HG03432 (cell line): ENCODE data around the gene PAX2.

Experiments
- ATAC-seq: cut with Tn5 transposase; IDR thresholded peaks from one replicate; pipeline ENCODE4 v1.9.1; 2021; ENCODE audit warnings: mild to moderate bottlenecking, moderate library complexity; ENCODE audit not compliant: unreplicated experiment

Gene PAX2

GRCh38 chr10:100723770-100724530 lies 21.4 kb upstream of the PAX2 start:
- no peak for ATAC-seq

GRCh38 chr10:100724531-100725027 lies 20.8 kb upstream of the PAX2 start:
- no peak for ATAC-seq

- no peak for ATAC-seq
These were observed 20.3 kb upstream of the PAX2 start for GRCh38 chr10:100725071-100725471.

- no peak for ATAC-seq
These were observed 19.4 kb upstream of the PAX2 start for GRCh38 chr10:100725869-100726426.

- ATAC-seq: no peak
These were observed 17.6 kb upstream of the PAX2 start for GRCh38 chr10:100727808-100728207.

GRCh38 chr10:100728928-100729861 lies 16.2 kb upstream of the PAX2 start:
- no peak for ATAC-seq

GRCh38 chr10:100729862-100730724 lies 15.3 kb upstream of the PAX2 start:
- ATAC-seq: no peak

- ATAC-seq: peak; percentile 83
These were observed 14.5 kb upstream of the PAX2 start for GRCh38 chr10:100730725-100731406.

- ATAC-seq: peak; percentile 24
These were observed 13.8 kb upstream of the PAX2 start for GRCh38 chr10:100731407-100732240.

DNA sequence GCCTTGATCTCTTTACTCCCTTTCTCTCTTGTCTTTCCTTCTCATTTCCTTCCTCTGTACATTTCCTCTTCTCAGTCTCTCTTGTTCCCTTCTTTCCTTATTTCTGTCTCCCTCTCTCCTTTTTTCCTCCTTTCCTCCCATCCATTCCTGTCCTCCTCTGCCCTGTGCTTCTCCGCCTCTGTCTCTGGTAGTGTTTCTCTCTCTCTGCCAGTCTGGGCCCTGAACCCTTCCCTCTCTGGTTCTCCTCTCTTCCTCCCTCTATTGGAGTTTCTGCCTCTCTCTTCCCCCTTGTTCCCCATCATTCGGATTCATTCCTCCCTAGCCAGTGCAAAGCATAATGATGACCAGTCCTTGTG lies 13.2 kb upstream of the PAX2 start:
- ATAC-seq: no peak

DNA sequence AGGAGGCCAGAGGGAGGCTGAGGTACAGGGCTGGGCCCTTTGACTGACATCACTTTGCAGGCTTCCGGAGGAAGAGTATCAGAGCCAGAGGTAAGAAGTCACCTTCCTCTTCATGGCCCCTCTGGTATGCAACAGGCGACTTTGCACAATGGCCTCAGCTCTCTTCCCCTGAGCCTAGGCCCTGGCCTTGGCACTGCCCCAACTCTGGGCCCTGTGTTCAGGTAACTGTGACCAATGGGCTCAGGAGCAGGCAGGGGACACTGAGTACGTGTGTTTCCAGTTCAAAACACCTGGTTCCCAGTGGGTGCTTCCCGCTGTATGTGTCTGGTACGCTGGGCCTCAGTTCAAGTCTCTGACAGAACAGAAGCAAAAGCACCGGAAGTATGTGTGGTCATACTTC lies 12.1 kb upstream of the PAX2 start:
- no peak for ATAC-seq

DNA sequence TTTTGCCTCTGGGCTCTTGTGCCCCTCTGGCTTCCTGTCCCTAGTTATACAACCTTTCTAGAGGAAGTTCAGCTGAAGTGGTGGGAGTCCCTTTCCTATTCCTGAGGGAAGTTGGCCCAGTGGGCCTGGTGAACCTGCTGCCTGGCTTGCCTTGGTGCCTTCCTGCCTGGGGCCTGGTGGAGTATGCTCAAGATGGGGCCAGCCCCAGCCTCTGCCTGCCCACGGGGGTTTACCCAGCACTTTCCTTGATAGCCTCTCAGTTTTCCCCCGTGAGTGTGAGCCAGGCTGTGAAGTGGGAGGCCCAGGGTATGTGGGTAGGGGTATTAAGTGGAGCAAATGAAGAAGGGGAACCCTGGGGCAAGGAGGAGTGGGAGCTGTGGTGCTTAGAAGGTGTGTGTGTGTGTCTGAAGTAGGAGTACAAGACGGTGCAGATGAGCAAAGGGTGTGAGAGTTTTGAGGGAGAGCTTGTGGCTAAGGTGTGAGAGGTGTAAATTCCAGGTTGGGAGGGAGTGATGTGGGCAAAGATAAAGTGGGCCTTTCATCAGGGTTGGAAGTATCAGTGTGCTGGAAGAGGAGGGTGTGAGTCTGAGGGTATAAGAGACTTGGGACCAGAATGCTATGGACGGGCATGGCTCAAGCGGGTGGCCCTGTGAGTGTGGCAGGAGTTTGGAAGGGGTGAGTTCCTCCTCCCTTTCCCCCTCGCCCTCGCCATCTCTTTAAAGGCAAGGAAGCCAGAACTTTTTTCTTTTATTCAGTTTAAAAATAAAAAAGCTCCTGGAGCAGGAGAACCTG lies 10.9 kb upstream of the PAX2 start:
- no peak for ATAC-seq

DNA sequence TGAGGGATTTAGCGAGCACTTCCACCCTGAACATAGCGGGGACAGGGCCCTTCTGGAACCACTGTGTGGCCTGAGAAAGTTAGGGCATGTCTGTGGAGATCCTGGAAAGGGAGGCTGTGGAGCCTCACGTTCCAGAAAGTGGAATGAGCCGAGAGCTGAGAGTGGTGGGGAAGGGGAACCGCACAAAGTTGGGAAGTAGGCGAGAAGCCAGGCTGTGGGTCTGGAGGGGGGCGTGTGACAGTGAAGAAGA lies 10.4 kb upstream of the PAX2 start:
- ATAC-seq: no peak

GRCh38 chr10:100735337-100736143 lies 9.8 kb upstream of the PAX2 start:
- no peak for ATAC-seq

GRCh38 chr10:100736144-100736808 lies 9.1 kb upstream of the PAX2 start:
- no peak for ATAC-seq

DNA sequence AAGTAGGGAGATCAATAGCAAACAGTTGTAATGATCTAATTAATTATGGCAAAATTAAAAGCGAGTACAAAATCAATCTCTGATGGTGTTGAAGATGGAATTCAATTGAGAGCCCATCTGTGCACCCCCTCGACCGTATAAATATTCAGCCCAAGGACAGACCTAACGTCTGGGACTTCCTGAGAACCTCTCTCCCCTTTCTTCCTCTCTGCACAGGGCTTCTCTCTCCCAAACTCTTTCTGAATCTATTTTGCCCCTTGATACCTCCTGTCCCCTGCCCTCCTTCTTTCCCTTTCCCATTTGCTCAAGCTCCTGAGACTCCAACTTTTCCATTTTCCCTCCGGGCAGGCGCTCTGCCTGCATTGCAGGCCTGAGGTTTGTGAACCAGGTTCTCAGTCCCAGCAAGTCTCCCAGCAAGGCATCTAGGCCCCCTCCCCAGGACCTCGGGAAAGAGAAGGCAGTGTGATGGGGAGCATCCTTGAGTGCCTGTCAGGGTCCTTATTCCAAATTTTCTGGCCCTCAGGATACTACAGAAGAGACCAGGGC lies 8.5 kb upstream of the PAX2 start:
- no peak for ATAC-seq
